ENCODE results near the gene NOC4L.
"Not testable (repeated sequence)": the region's sequence is repeated elsewhere in the genome, so short reads cannot be mapped to it uniquely, and the experiment has no call there.

The NOC4L gene

GRCh38 chr12:132182206-132182710 lies 38.0 kb downstream of the NOC4L start:
- no peak for DNase-seq

- DNase-seq: no peak
These were observed 38.6 kb downstream of the NOC4L start for GRCh38 chr12:132182711-132183365.

GRCh38 chr12:132185705-132186104 lies 41.4 kb downstream of the NOC4L start:
- DNase-seq: no peak

- DNase-seq: no peak
These were observed 42.1 kb downstream of the NOC4L start for GRCh38 chr12:132186208-132186856.

- DNase-seq: no peak
These were observed 42.8 kb downstream of the NOC4L start for GRCh38 chr12:132186857-132187620.

- DNase-seq: no peak
These were observed 43.6 kb downstream of the NOC4L start for GRCh38 chr12:132187646-132188450.

GRCh38 chr12:132188451-132188901 lies 44.2 kb downstream of the NOC4L start:
- no peak for DNase-seq

- no peak for DNase-seq
These were observed 44.7 kb downstream of the NOC4L start for GRCh38 chr12:132188916-132189325.

GRCh38 chr12:132189378-132190011 lies 45.2 kb downstream of the NOC4L start:
- peak; percentile 81 for DNase-seq

GRCh38 chr12:132190012-132190755 lies 45.9 kb downstream of the NOC4L start:
- DNase-seq: no peak

GRCh38 chr12:132190834-132191500 lies 46.7 kb downstream of the NOC4L start:
- no peak for DNase-seq

GRCh38 chr12:132191715-132192553 lies 47.7 kb downstream of the NOC4L start:
- DNase-seq: no peak

GRCh38 chr12:132194056-132194455 lies 49.8 kb downstream of the NOC4L start:
- no peak for DNase-seq

- DNase-seq: no peak
These were observed 50.3 kb downstream of the NOC4L start for GRCh38 chr12:132194556-132194955.

GRCh38 chr12:132195242-132195641 lies 51.0 kb downstream of the NOC4L start:
- DNase-seq: not testable (repeated sequence)

- no peak for DNase-seq
These were observed 52.0 kb downstream of the NOC4L start for GRCh38 chr12:132196038-132196872.

- DNase-seq: no peak
These were observed 52.7 kb downstream of the NOC4L start for GRCh38 chr12:132196873-132197390.

- DNase-seq: no peak
These were observed 53.5 kb downstream of the NOC4L start for GRCh38 chr12:132197581-132198354.
